Erythroblast (primary cell): ENCODE results near the gene AOPEP.

ENCODE experiments used
- GATA1 ChIP-seq: IDR thresholded peaks from 2 replicates; pipeline ENCODE4 v1.6.1; 2011; ENCODE audit warnings: low read depth, mild to moderate bottlenecking, control low read depth, low read length, moderate library complexity
- POLR2A ChIP-seq: IDR thresholded peaks from 2 replicates; pipeline ENCODE4 v1.6.1; 2011; ENCODE audit warnings: mild to moderate bottlenecking, low read length

GRCh38 chr9:94909250-94909894, 182.9 kb downstream of the AOPEP start:
- no peak for TF ChIP-seq POLR2A
- TF ChIP-seq GATA1 = no peak
